T follicular helper cell (primary cell): Measurements from ENCODE around the gene PCDH9.
"Not testable (repeated sequence)": the region's sequence is repeated elsewhere in the genome, so short reads cannot be mapped to it uniquely, and the experiment has no call there.

Source experiments
- DNase-seq: peaks from one replicate; pipeline ENCODE4 v3.0.0-alpha.2; 2020; ENCODE audit warnings: low read depth

The PCDH9 gene

GRCh38 chr13:66657165-66657881, 572.8 kb downstream of the PCDH9 start:
- no peak for DNase-seq

GRCh38 chr13:66655847-66656454, 574.2 kb downstream of the PCDH9 start:
- no peak for DNase-seq

DNA sequence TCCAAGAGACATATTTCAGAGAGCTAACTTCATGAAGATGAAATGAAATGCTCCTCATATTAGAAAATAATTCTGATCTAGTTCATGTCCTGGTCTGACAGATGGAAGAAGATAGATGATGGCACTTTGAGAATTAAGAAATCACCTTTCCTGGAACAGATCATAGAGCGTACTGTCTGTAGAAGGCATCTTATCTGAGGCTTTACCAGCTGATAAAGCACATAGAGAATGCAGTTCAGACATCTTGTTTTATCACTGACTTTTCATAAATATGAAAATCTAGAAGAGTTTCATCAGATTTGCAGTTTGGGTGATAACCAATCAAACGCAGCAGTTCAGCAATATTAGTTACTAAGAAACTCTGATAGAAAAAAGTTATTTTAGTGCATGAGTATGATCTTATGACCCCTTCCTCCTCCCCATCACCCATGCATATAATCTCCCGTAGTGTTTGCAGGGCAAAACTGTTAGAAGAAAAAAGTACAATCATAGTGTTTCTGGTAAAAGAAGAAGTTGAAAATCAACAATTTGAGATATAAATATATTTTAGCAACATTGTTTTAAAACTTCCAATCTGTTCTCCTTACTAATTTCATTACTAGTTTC, 585.2 kb downstream of the PCDH9 start:
- DNase-seq: no peak

DNA sequence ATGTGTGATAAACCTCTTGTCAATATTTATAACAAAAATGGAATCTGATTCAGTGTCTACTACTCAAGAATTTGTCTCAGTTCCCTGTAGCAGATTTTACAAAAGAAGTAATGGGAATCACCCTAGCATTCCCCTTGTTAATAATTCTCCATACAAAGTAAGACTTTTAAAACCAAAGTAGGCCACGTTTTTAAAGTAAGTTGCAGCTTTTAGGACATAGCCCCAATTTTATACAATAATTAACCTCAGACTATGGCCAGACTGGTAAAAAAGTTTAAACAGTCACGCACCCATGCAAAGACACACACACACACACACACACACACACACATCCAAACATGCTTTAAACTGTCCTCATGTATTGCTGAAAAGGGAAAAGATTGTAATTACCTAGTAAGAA, 589.9 kb downstream of the PCDH9 start:
- no peak for DNase-seq

DNA sequence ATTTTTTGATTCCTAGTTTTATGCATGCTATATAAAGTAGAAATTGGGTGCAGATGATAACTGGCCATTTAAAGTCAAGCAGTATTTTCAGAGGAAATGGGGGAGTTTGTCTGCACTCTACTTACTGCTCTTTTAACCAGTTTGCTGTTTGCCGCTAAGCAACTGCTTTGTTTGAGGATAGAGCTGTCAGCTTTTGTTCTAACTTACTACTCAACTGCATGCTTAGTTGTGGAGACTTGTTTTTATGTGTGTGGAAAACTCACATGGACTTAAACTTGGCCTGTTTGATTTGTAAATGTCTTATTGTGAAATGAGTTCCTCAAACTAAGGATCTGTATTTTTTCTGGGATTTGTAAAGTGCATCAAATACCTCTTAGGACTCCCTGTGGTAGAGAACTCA, 591.1 kb downstream of the PCDH9 start:
- no peak for DNase-seq

DNA sequence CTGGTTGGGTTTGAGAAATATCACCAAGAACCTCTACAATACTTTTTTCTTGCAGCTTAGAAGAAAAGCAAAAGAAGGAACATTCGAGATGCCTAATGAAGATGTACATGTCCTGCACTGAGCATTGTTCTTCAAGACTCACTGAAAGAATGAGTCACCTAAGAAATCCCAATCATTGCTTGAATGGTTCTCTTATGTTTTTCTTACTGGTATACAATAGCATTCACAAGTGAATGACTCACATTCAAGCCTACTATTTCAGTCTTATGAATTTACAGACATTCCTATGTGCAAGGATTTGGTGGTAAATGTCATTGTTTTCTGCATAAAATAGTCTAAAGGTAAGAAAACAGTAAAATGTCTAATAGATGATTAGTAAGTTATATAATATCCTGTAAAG, 594.6 kb downstream of the PCDH9 start:
- DNase-seq: no peak

- DNase-seq: no peak
Measured at GRCh38 chr13:66634384-66634783, 595.8 kb downstream of the PCDH9 start.

GRCh38 chr13:66627512-66627911, 602.6 kb downstream of the PCDH9 start:
- DNase-seq: no peak

GRCh38 chr13:66624302-66624701, 605.8 kb downstream of the PCDH9 start:
- DNase-seq: no peak

- no peak for DNase-seq
Measured at GRCh38 chr13:66623129-66623820, 606.9 kb downstream of the PCDH9 start.

- not testable (repeated sequence) for DNase-seq
Measured at GRCh38 chr13:66621906-66622447, 608.2 kb downstream of the PCDH9 start.

- no peak for DNase-seq
Measured at GRCh38 chr13:66618702-66619101, 611.4 kb downstream of the PCDH9 start.

DNA sequence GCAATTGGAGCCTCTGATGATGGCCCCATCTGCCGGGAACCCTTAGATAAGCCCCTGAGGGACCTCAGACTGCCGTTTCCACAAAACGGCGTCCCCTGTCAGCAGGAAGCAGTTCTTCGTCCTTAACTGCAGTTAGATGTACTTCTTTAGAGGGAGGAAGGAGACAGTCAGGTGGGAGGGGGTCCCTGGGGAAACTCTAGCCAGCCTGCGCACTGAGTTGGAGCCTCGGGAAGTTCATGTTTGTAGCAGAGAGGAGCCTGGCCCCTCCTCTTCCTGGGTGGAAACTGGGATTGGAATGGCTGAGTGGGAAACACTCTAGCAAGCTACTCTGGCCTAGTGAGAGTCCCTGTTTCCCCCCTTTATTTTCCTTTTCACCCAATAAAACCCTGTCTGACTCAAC, 612.4 kb downstream of the PCDH9 start:
- DNase-seq: no peak

DNA sequence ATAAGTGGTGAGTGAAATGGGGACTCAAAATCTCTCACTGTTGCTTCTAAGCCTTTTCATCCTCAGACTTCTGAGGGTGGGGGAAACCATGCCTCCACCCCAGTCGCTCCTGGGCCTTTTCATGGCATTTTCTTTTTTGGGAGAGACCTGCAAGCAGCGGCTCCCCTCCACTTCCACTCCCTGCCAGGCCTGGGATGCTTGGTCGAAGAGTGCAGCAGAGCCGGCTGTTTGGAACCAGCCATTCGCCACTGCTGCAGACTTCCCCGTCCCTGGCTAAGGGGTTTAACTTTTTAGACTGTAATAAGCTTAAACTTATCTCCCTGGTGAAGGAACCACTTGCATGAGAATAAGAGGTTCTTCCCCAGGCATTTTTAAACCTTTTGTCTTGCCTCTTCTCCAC, 617.2 kb downstream of the PCDH9 start:
- DNase-seq: no peak

GRCh38 chr13:66586489-66586888, 643.6 kb downstream of the PCDH9 start:
- no peak for DNase-seq

GRCh38 chr13:66585669-66586203, 644.4 kb downstream of the PCDH9 start:
- DNase-seq: no peak

- no peak for DNase-seq
Measured at GRCh38 chr13:66581675-66582074, 648.5 kb downstream of the PCDH9 start.

DNA sequence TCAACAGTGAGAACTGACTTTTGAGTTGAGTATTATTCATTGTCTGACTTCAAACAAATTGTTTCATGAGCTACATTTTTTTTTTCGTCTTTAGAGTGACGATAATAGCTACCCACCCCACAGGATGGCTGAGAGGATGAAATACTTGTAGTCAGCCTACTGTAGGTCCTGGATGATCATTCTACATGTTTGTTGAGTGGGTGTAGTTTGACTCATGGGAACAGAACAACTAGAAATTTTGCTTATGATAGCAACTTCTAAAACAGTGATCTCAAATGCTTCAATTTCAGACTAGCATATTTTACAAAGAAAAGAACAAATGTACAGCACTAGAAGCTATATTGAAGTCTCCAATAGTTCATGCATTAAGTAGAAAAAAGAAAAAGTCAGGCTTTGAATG, 651.8 kb downstream of the PCDH9 start:
- DNase-seq: no peak

DNA sequence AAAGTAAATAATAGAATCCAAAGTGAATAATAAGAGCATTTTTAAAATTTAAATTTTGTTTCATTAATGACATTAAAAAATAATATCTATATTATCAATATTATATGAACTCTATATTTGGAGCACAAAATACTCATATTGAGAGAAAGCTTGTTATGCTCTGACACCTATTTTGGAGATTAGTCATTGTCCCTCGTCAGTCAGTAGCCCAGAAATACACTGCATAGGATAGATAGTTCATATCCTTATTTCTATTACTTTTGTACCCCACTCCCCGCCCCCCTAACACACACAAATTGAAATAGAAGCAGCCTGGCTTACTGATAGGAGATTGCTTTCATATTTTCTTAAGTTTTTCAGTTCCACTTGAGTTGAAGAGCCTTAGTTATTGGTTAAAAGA, 652.8 kb downstream of the PCDH9 start:
- DNase-seq: no peak

DNA sequence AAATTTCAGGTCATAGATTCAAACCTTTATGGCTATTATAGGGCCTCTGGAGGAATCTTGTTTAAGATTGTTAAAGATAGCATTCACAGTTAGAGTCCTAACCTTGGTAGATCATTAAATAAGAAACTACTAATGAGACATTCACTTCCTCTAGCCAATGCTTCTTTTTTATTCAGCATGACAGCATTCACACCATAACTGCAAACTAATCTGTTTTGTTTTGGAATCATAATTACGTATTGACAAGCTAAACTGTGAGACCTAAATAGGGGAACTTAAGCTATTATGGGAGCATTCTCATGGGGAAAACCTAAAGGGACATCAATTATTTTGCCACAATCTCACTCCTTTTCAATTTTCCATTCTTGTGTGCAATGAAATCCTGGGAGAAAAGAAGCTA, 653.8 kb downstream of the PCDH9 start:
- no peak for DNase-seq

DNA sequence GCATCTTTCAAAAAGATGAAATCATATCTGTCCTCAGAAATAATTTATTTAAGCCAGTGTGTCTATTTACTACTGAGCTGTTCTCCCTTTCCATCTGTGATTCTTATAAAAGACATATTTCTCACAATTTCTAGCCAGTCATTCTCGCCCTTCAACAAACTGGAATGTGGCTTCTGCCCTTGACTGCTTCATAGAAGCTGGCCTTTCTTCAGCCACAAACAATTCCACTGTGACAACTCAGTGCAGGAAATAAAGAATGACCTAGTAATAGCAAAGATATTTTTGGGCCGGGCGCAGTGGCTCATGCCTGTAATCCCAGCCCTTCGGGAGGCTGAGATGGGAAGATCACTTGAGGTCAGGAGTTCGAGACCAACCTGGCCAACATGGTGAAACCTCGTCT, 655.5 kb downstream of the PCDH9 start:
- DNase-seq: no peak

DNA sequence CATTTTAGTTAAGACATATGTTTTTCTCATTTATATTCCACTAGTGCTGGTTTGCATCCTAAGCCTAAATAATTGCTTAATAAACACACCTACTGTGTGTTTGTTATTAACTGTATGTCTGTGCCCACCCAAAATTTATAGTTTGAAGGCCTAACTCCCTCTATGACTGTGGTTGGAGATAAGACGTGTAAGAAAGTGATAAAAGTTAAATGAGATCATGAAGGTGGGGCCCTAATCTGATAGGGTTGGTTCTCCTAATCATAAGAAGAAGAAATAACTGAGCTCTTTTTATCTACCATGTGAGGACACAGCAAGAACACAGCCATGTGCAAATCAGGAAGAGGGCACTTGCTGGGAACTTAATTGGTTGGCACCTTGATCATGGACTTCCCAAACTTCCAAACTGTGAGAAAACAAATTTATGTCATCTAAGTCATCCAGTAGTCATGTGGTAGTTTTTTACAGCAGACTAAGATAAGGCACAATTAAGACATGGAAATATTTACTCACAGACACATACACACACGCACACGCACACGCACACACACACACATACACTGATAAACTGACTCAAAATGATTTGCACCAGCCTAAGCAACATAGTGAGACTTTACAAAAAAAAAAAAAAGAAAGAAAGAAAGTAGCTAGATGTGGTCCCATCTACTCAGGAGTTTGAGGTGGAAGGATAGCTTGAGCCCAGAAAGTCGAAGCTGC, 662.1 kb downstream of the PCDH9 start:
- no peak for DNase-seq
